Measurements from ENCODE around the gene SSBP3. TPM values are rescaled to one million over a fixed set of nuclear protein-coding genes. Genes with fewer than 3 reads are reported as not detected.
A peak's percentile ranks its signal among the peaks of the same experiment; 100 is the strongest.

SSBP3 gene
- total RNA-seq, 4 donors from 2014 or later: 19.0 to 35.2 (median 33.4) TPM

DNA sequence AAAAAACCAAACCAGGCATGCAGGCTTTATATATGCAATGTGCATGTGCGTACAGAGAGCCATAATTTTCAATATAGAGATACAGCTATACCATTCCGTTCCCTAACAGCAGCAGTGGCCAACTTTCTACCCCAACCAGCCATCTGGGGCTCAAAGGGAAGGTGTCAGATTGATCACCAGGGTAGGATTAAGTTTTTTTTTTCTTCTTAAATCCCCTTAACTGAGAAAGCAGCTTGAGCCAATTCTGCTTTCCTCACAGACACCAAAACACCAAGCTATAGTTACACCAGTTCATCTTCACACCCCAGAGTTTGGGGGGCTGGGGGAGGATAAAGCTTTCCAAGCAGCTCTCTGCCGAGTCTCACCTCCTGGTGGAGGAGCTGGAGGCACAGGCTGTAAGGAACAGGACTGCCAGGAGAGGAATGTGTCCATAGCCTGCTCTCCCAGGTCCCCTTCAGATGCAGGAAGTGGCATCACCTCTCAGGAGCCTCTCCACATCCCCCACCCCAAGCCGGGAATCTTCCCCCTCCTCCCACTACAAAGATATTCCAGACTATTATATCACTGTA is 87.9 kb downstream of the SSBP3 start:
- DNase-seq: no peak
- Histone ChIP-seq H3K4me3 (no peak overlapping the region), H3K9me3 (no peaks in the 10 kb centered on the region), H3K27me3 (no peaks in the 10 kb centered on the region), H3K36me3 (no peaks in the 10 kb centered on the region), H3K27ac (no peak overlapping the region), H3K4me1 (peaks cover 0 to 33% (median under 1%) of the 10 kb centered on the region in 4 donors)
- TF ChIP-seq POLR2A (IDR thresholded peaks at IDR 0.05): no peak
- TF ChIP-seq, protein P1, sequence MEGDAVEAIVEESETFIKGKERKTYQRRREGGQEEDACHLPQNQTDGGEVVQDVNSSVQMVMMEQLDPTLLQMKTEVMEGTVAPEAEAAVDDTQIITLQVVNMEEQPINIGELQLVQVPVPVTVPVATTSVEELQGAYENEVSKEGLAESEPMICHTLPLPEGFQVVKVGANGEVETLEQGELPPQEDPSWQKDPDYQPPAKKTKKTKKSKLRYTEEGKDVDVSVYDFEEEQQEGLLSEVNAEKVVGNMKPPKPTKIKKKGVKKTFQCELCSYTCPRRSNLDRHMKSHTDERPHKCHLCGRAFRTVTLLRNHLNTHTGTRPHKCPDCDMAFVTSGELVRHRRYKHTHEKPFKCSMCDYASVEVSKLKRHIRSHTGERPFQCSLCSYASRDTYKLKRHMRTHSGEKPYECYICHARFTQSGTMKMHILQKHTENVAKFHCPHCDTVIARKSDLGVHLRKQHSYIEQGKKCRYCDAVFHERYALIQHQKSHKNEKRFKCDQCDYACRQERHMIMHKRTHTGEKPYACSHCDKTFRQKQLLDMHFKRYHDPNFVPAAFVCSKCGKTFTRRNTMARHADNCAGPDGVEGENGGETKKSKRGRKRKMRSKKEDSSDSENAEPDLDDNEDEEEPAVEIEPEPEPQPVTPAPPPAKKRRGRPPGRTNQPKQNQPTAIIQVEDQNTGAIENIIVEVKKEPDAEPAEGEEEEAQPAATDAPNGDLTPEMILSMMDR (IDR thresholded peaks at IDR 0.05): no peak

DNA sequence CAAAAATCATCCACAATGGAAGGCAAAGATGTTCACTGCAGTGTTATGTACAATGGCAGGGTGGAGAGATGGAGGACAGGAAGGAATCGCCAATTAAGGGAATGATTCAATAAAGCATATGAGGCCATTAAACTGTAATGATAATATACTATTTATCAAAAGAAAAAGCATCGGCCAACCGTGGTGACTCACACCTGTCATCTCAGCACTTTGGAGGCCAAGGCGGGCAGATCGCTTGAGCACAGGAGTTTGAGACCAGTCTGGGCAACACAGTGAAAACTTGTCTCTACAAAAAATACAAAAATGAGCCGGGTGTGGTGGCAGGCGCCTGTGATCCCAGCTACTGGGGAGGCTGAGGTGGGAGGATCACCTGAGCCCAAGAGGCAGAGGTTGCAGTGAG is 89.1 kb downstream of the SSBP3 start:
- H3K27me3 ChIP-seq: no peaks in the 10 kb centered on the region
- DNase-seq: peak in 1 of 3 donors; percentile 66
- H3K27ac ChIP-seq: no peak overlapping the region
- no peaks in the 10 kb centered on the region for H3K9me3 ChIP-seq
- H3K4me3 ChIP-seq: no peak overlapping the region
- no peaks in the 10 kb centered on the region for H3K36me3 ChIP-seq
- peaks cover 0 to 39% (median 0%) of the 10 kb centered on the region in 4 donors for H3K4me1 ChIP-seq
- TF ChIP-seq, protein P1 (IDR thresholded peaks at IDR 0.05): no peak

GRCh38 chr1:54315099-54315498 is 91.1 kb downstream of the SSBP3 start:
- Histone ChIP-seq H3K27ac (peak overlapping the region in 2 of 4 donors; percentile 11 to 53), H3K36me3 (no peaks in the 10 kb centered on the region), H3K4me3 (no peak overlapping the region), H3K27me3 (no peaks in the 10 kb centered on the region), H3K4me1 (peaks cover 0 to 52% (median 0%) of the 10 kb centered on the region in 4 donors), H3K9me3 (no peaks in the 10 kb centered on the region)
- DNase-seq: no peak
- TF ChIP-seq, protein P1 (IDR thresholded peaks at IDR 0.05): no peak
- TF ChIP-seq POLR2A (IDR thresholded peaks at IDR 0.05): no peak

DNA sequence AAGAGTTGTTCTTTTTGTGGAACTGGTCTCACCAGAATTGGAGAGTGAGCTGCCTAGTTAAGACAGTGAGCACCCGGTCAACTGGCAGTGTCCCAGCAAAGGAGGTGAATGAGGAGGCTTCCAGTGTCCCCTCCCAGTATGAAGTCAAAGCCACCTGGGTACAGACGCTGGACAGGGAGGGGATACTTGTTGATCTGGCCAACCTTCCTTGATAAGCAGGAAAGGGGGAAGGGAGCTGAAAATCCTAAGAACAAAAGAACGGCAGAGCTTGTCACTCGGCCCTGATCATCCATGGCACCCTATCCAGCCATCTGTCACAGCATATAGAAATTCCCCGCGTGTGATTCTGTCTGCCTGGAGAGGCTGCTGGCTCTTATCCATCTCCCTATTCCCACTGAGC is 91.5 kb downstream of the SSBP3 start:
- no peak for DNase-seq
- no peak for TF ChIP-seq POLR2A (IDR thresholded peaks at IDR 0.05)
- TF ChIP-seq, protein P1 (IDR thresholded peaks at IDR 0.05): no peak
- Histone ChIP-seq H3K9me3 (no peaks in the 10 kb centered on the region), H3K4me3 (no peak overlapping the region), H3K27ac (peak overlapping the region in 2 of 4 donors; percentile 11 to 53), H3K36me3 (no peaks in the 10 kb centered on the region), H3K27me3 (no peaks in the 10 kb centered on the region), H3K4me1 (peaks cover 0 to 52% (median 0%) of the 10 kb centered on the region in 4 donors)

GRCh38 chr1:54312796-54313316 is 93.3 kb downstream of the SSBP3 start:
- H3K36me3 ChIP-seq: no peaks in the 10 kb centered on the region
- peak overlapping the region in 3 of 4 donors; percentile 38 to 63 (median 61) for H3K27ac ChIP-seq
- peak in 1 of 3 donors; percentile 65 for DNase-seq
- H3K4me1 ChIP-seq: peaks cover 0 to 52% (median 0%) of the 10 kb centered on the region in 4 donors
- H3K4me3 ChIP-seq: no peak overlapping the region
- H3K27me3 ChIP-seq: no peaks in the 10 kb centered on the region
- no peaks in the 10 kb centered on the region for H3K9me3 ChIP-seq
- TF ChIP-seq, protein P1 (IDR thresholded peaks at IDR 0.05): no peak
- no peak for TF ChIP-seq POLR2A (IDR thresholded peaks at IDR 0.05)
